CD4-positive, alpha-beta T cell treated with Interferon gamma for 1 hour (primary cell): ENCODE data around the gene GPC1.
A peak's percentile ranks its signal among the peaks of the same experiment; 100 is the strongest.

Experiments used
- DNase-seq: peaks from one replicate; pipeline ENCODE4 v3.0.0-alpha.2; 2020

Gene GPC1

DNA sequence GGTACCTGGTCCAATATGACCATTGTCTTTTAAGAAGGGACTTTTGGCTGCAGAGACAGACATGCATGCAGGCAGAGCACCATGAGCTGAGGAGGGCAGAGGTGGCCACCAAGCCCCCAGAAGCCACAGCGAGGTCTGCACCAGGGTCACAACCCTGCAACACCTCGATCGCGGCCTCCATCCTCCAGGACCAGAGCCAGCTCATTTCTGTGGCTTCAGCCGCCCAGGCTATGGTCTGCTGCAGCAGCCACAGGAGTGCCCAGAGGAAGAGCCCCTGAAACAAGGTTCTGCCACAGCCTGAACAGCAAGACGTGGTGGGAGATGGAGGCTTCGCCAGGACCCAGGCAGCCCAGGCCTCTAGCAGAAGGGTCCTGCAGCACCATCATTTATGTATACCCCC, 68.4 kb downstream of the GPC1 start:
- no peak for DNase-seq

DNA sequence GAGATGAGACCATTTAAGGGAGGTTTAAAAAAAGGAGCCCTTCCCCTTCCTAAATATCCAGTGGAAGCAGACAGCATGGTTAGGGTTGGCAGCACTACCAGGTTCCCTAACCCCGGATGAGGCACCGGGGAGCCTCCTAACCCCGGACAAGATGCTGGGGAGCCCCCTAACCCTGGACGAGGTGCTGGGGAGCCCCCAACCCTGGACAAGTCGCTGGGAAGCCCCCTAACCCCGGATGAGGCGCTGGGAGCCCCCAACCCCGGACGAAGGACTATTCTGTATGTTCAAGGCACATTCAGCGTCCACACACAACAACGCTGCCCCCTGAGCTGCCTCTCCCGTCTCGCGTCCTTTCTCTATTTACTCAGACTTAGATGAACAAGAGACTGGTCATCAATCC, 70.4 kb downstream of the GPC1 start:
- no peak for DNase-seq

- no peak for DNase-seq
Observed at GRCh38 chr2:240506406-240507059, 71.1 kb downstream of the GPC1 start.

- no peak for DNase-seq
Observed at GRCh38 chr2:240507060-240507777, 71.8 kb downstream of the GPC1 start.

- no peak for DNase-seq
Observed at GRCh38 chr2:240507778-240508251, 72.4 kb downstream of the GPC1 start.

GRCh38 chr2:240508832-240509545, 73.5 kb downstream of the GPC1 start:
- no peak for DNase-seq

- no peak for DNase-seq
Observed at GRCh38 chr2:240509667-240510512, 74.4 kb downstream of the GPC1 start.

GRCh38 chr2:240510513-240511210, 75.2 kb downstream of the GPC1 start:
- no peak for DNase-seq

GRCh38 chr2:240511351-240512108, 76.1 kb downstream of the GPC1 start:
- no peak for DNase-seq

- DNase-seq, result no peak
Observed at GRCh38 chr2:240512109-240512485, 76.6 kb downstream of the GPC1 start.

DNA sequence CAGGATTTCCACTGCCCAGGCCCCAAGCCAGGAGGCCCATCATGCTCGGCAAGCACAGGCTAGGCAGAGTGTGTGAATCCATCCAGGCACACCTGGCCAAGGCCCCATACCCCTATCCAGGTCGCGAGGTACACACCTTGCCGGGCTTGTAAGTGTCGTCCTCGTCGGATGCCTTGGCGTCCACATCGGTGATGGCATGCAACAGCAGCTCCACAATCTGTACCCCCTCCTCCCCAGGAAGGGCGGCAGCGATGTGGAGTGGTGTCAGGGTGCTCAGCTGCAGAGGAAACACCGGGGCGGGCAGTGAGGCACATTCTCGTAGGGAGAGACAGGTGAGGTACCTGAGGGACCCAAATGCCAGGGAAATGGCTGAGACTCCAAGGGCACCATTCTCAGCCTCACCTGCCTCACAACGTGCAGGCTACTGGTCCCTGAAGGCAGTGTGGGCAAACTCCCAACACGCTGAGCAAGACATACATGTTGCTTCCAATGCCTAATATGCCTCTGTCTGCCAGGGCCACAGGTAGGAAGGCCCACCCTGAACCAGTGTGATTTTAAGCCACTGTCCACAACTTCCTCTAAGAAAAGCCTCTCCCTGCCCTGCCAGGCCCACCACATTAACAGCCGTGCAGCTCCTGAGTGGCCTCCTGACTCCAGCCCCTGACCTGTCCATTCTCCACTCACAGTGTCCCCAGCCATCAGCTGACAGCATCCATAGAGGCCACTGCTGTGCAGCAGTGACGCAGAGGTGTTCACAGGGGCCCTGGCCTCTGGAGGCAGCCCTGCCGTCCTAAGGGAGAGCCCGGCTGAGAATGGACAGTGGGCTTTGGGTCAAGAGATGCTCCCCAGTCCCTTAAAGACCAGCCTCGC, 77.4 kb downstream of the GPC1 start:
- no peak for DNase-seq

DNA sequence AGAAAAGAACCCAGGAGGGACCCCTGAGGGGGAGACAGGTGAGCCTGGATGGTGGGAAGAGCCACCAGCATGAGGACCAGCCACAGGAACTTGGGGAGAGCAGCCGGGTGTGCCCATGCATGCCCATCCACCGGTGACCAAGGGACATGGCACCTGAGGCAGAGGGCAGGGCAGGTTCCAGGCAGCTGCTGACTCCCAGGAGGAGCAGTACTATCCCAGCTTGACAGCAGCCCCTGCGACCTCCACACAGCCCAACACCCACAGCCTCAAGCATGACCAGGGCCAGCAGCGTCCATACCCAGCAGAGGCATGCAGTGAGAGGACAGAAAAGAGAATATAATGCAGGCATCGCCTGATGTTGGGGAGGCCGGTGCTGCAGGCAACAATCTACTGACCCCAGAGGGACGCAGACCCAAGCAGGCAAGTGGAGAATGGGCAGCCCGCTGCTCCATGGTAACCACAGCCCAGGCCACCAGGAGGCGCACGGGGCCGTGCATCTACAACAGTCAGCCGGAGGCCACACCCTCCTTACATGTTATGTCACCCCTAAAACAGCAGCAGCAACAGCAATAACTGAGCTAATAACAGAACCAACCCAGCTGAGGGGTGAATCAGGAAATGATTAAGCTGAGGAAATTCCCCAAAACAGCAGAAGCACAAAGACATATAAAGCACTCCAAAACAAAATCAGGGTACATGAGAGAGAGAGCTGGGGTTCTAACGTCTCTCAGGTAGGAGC, 78.3 kb downstream of the GPC1 start:
- peak; percentile 84 for DNase-seq

DNA sequence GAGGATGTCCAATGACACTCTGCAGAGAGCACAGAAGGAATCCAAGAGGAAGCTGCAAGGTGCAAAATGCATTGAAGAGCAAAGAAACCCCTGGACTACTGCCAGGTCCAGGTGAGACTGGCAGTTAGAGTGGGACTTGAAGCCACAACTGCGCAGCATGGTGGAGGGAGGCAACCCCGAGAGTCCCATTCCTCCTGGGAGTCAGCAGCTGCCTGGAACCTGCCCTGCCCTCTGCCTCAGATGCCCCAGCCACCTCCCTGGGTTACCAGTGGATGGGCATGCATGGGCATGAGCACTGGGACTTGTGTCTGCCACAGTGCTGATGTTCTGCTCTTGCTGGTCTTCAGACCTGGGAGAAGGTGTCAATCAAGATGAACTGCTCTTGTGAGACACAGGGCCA, 79.2 kb downstream of the GPC1 start:
- DNase-seq, result no peak

DNA sequence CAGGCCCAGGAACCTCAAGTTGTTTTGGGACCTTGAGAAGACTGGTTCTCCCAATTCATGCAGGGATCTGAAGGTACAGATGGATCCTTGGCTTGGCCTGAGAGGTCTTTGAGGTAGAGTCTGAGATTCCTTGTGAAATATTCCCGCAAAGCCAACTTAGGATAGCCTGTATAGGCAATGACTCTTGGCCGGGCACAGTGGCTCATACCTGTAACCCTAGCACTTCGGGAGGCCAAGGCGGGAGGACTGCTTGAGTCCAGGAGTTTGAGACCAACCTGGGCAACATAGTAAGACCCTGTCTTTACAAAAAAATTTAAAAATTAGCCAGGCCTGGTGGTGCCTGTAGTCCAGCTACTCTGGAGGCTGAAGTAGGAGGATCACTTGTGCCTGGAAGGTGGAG, 81.9 kb downstream of the GPC1 start:
- DNase-seq, result no peak
